ENCODE results near the gene FASTK. TPM values are rescaled to one million over a fixed set of nuclear protein-coding genes. Genes with fewer than 3 reads are reported as not detected.

FASTK gene
- total and polyA plus RNA-seq, 5 donors from 2014 or later: 39.5 to 92.4 (median 49.2) TPM

DNA sequence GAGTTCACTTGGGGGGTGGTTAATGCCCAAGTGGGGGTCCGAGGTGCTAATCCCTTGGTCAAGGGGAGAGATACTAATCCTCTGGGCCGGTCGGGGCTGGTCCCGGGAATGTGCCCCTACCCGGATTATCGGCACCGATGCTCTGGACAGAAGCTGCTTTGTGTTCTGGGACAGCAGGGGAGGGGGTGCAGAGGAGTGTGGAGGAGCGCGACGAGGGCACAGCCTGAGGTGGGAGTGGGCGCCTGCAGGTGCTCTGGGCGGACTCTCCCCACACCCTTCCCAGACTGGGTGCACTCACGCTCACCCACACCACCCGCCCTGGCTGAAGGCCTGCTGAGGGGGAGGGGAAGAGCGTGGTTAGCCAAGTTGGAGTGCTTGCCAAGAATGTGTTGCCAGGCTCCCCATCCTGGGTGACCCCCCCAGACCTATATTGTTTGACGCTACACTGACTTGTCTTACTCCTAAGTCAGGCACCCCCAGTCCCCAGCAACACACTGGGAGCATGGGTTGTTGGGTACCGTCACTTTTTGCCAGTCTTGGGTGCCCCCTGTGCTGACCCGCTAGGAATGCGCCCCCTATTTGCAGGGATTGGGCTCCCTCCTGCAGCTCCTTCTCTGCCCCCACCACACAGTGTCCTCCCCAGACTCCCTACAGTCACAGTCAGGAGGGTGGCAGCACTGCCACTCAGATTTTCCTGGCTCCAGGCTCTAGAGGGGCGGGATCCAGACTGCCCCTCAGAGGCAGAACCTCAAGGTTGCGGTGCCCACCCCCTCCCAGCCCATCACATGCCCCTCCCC, 20.0 kb downstream of the FASTK start:
- Mint-ChIP-seq H3K27me3 (no peaks in the 10 kb centered on the region), H3K36me3 (peaks cover 7% of the 10 kb centered on the region), H3K4me3 (peak overlapping the region; percentile 87 to 97 (median 91)), H3K4me1 (peaks cover 0 to 49% (median 12%) of the 10 kb centered on the region in 4 donors), H3K27ac (peak overlapping the region; percentile 20 to 93 (median 73)), H3K9me3 (peaks cover 0 to 1% (median 0%) of the 10 kb centered on the region in 7 donors)
- Histone ChIP-seq H3K27ac (ENCODE audit: insufficient read depth, low read length, poor library complexity, severe bottlenecking) (peak overlapping the region; percentile 88), H3K4me3 (ENCODE audit: low read depth, low read length) (peak overlapping the region; percentile 32), H3K36me3 (ENCODE audit: control insufficient read depth, insufficient read depth, low read length) (peaks cover 9% of the 10 kb centered on the region), H3K27me3 (ENCODE audit: control insufficient read depth, insufficient read depth, low read length) (no peaks in the 10 kb centered on the region), H3K4me1 (ENCODE audit: control insufficient read depth, insufficient read depth, low read length, poor library complexity, severe bottlenecking) (peaks cover 41% of the 10 kb centered on the region), H3K9me3 (ENCODE audit: control insufficient read depth in 2 of 2, low read length in 2 of 2) (no peaks in the 10 kb centered on the region)
- ATAC-seq (ENCODE audit: low read depth in 2 of 2) (no peak), DNase-seq (no peak)

DNA sequence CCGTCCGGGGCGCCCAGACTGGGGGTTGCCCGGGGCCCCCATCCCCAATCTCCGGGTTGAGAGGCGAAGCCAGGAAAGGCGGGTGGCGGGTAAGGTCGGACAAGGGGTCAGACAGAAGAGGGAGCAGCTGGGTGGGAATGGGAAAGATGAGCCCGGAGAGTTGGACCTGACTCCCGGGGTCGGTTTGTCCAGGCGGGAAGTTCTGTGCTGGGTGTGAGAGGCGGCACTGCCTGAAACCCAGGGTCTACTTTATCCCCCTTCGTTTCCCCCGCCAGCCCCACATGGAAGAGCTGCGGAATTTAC, 20.5 kb downstream of the FASTK start:
- H3K4me3 Mint-ChIP-seq: peak overlapping the region; percentile 87 to 97 (median 91)
- Histone ChIP-seq H3K9me3 (ENCODE audit: control insufficient read depth in 2 of 2, low read length in 2 of 2) (no peaks in the 10 kb centered on the region), H3K27me3 (ENCODE audit: control insufficient read depth, insufficient read depth, low read length) (no peaks in the 10 kb centered on the region), H3K4me1 (ENCODE audit: control insufficient read depth, insufficient read depth, low read length, poor library complexity, severe bottlenecking) (peaks cover 41% of the 10 kb centered on the region), H3K27ac (ENCODE audit: insufficient read depth, low read length, poor library complexity, severe bottlenecking) (peak overlapping the region; percentile 88), H3K36me3 (ENCODE audit: control insufficient read depth, insufficient read depth, low read length) (peaks cover 5% of the 10 kb centered on the region), H3K4me3 (ENCODE audit: low read depth, low read length) (peak overlapping the region; percentile 32)
- no peaks in the 10 kb centered on the region for H3K27me3 Mint-ChIP-seq
- H3K27ac Mint-ChIP-seq: peak overlapping the region in 2 of 3 donors; percentile 73 to 93
- ATAC-seq (ENCODE audit: low read depth in 2 of 2) (no peak), DNase-seq (no peak)
- peaks cover 3% of the 10 kb centered on the region for H3K36me3 Mint-ChIP-seq
- peaks cover 0 to 1% (median 0%) of the 10 kb centered on the region in 7 donors for H3K9me3 Mint-ChIP-seq
- H3K4me1 Mint-ChIP-seq: peaks cover 0 to 49% (median 12%) of the 10 kb centered on the region in 4 donors

DNA sequence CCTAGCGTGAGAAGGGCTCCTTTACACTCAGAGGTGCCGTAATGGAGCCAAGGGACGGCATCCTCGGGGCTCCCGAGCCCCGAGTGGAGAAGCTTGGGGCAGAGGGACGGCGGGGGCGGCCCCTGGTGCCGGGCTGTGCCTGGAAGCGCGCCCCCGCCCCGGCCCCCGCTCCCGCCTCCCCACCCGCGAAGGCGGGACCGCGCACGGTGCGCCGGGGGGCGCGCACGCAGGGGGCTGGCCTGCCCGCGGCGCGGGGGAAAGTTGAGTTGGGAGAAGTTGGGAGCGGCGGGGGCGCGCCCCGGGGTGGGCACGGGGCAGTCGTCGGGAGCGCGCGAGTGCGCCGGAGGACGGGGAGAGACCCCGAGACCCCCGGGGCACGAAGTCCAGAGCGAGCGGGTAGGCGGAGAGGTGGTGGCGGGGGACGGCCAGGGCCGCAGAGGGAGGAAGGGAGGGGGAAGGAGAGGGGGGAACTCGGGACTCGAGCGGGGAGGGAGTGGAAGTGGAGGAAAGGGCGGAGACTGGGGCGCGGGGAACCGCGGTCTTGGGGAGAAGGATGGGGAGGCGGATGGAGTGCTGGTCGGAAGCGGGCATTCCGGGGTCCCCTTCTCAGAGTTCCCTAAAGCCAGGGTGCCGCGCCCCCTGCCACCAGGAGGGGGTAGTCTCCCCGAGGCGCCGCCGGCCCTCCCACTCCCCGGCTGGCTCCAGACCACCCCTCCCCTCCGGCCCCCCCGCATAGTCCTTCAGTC, 21.1 kb downstream of the FASTK start, which contains the start of gene SLC4A2:
Gene SLC4A2 (plus strand): TSS at position 223 of the 746 bp plus-strand sequence. CDS start 2,399 bp downstream, outside the sequence.
- no peaks in the 10 kb centered on the region for H3K36me3 ChIP-seq (ENCODE audit: control insufficient read depth, insufficient read depth, low read length)
- peaks cover 0 to 1% (median 0%) of the 10 kb centered on the region in 7 donors for H3K9me3 Mint-ChIP-seq
- H3K9me3 ChIP-seq (ENCODE audit: control insufficient read depth in 2 of 2, low read length in 2 of 2): no peaks in the 10 kb centered on the region
- DNase-seq (peak; percentile 65 to 73 (median 65)), ATAC-seq (ENCODE audit: low read depth in 2 of 2) (peak in 1 of 2 donors; percentile 13)
- no peaks in the 10 kb centered on the region for H3K27me3 ChIP-seq (ENCODE audit: control insufficient read depth, insufficient read depth, low read length)
- peak within 1 kb of the TSS; percentile 86 for H3K4me3 ChIP-seq (ENCODE audit: low read depth, low read length)
- H3K27ac ChIP-seq (ENCODE audit: insufficient read depth, low read length, poor library complexity, severe bottlenecking): peak within 1 kb of the TSS; percentile 88
- no peaks in the 10 kb centered on the region for H3K27me3 Mint-ChIP-seq
- peak within 1 kb of the TSS; percentile 89 to 97 (median 95) for H3K4me3 Mint-ChIP-seq
- peaks cover 3% of the 10 kb centered on the region for H3K36me3 Mint-ChIP-seq
- peaks cover 41% of the 10 kb centered on the region for H3K4me1 ChIP-seq (ENCODE audit: control insufficient read depth, insufficient read depth, low read length, poor library complexity, severe bottlenecking)
- H3K4me1 Mint-ChIP-seq: peaks cover 0 to 52% (median 13%) of the 10 kb centered on the region in 4 donors
- H3K27ac Mint-ChIP-seq: peak within 1 kb of the TSS; percentile 93 to 97 (median 96)

DNA sequence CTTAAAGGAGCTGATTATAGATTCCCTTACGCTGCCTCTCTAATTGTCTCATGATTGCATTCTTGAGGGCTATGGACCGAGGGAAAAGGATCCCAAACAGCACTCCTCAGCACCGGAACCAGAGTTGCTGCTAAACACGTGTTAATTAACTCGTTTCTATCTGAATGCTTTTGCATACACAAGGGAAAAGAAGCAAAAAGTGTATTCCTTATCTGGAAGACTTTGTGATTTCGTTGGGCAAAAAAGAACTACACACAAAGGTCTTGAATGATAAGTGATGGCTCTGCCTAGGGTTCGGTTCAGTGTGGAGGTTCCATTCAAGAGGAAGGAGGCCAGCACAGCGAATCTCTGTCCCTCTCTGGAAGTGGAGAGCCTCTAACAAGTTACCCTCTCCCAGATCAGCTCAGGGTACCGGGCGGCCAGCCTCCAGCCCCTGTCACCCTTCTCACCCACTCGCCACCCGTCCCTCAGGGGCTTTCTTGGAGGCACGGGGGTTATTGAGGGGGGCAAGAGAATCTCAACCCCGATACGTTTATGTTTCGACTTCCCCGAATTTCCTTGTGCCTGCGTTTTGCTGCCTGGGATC, 21.7 kb downstream of the FASTK start:
- H3K9me3 Mint-ChIP-seq: peaks cover 0 to 1% (median 0%) of the 10 kb centered on the region in 7 donors
- Histone ChIP-seq H3K27ac (ENCODE audit: insufficient read depth, low read length, poor library complexity, severe bottlenecking) (peak overlapping the region; percentile 88), H3K4me1 (ENCODE audit: control insufficient read depth, insufficient read depth, low read length, poor library complexity, severe bottlenecking) (peaks cover 41% of the 10 kb centered on the region), H3K36me3 (ENCODE audit: control insufficient read depth, insufficient read depth, low read length) (no peaks in the 10 kb centered on the region), H3K4me3 (ENCODE audit: low read depth, low read length) (peak overlapping the region; percentile 86), H3K9me3 (ENCODE audit: control insufficient read depth in 2 of 2, low read length in 2 of 2) (no peaks in the 10 kb centered on the region), H3K27me3 (ENCODE audit: control insufficient read depth, insufficient read depth, low read length) (no peaks in the 10 kb centered on the region)
- H3K27ac Mint-ChIP-seq: peak overlapping the region; percentile 93 to 97 (median 96)
- H3K4me1 Mint-ChIP-seq: peaks cover 0 to 52% (median 13%) of the 10 kb centered on the region in 4 donors
- H3K4me3 Mint-ChIP-seq: peak overlapping the region; percentile 89 to 97 (median 95)
- H3K36me3 Mint-ChIP-seq: peaks cover 6% of the 10 kb centered on the region
- DNase-seq: peak in 2 of 3 donors; percentile 26 to 43
- H3K27me3 Mint-ChIP-seq: no peaks in the 10 kb centered on the region
- ATAC-seq (ENCODE audit: low read depth in 2 of 2): no peak

DNA sequence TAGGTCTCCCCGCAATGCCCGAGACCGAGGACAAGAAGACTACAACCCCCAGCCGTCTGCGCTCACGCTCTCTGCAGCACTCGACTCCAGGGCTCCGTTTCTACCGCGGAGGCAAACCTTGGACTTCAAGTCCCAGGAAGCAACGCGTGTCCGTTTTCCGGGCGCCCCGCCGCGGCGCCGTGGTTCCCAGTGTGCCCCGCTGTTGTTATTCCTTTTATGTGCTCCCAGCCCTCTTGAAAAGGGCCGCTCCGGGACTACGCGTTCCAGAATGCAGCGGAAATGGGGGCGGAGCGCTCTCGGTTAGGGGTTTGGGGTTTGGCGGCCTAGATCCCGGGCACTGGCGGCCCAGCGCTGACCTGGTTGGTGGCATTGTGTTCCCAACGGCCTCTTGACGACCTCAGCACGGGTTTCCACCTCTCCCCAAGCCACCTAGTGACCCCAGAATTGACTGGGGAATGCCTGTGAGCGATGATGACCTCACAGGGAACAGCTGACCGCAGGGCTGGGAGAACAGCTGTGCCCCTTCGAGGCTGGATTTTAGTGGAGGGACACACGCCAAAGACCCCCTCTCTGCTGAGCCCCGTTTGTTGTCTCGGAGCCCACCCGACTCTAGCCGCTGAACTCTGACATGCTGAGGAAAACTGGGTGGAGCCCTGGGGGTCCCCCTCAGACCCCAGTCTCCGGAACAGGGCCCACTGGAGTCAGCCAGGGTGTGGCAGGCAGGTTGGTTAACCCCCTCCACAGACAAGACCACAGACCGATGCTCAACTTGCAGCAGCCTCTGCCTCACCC, 22.4 kb downstream of the FASTK start:
- H3K9me3 Mint-ChIP-seq: peaks cover 0 to 1% (median 0%) of the 10 kb centered on the region in 7 donors
- H3K27ac ChIP-seq (ENCODE audit: insufficient read depth, low read length, poor library complexity, severe bottlenecking): peak overlapping the region; percentile 88
- H3K4me1 ChIP-seq (ENCODE audit: control insufficient read depth, insufficient read depth, low read length, poor library complexity, severe bottlenecking): peaks cover 42% of the 10 kb centered on the region
- peak overlapping the region; percentile 86 for H3K4me3 ChIP-seq (ENCODE audit: low read depth, low read length)
- peaks cover 6% of the 10 kb centered on the region for H3K36me3 Mint-ChIP-seq
- DNase-seq (peak; percentile 97 to 100 (median 98)), ATAC-seq (ENCODE audit: low read depth in 2 of 2) (peak; percentile 96 to 97)
- H3K27ac Mint-ChIP-seq: peak overlapping the region; percentile 93 to 97 (median 96)
- H3K27me3 ChIP-seq (ENCODE audit: control insufficient read depth, insufficient read depth, low read length): no peaks in the 10 kb centered on the region
- no peaks in the 10 kb centered on the region for H3K27me3 Mint-ChIP-seq
- peaks cover 0 to 56% (median 13%) of the 10 kb centered on the region in 4 donors for H3K4me1 Mint-ChIP-seq
- H3K4me3 Mint-ChIP-seq: peak overlapping the region; percentile 89 to 97 (median 95)
- H3K36me3 ChIP-seq (ENCODE audit: control insufficient read depth, insufficient read depth, low read length): no peaks in the 10 kb centered on the region
- H3K9me3 ChIP-seq (ENCODE audit: control insufficient read depth in 2 of 2, low read length in 2 of 2): no peaks in the 10 kb centered on the region

DNA sequence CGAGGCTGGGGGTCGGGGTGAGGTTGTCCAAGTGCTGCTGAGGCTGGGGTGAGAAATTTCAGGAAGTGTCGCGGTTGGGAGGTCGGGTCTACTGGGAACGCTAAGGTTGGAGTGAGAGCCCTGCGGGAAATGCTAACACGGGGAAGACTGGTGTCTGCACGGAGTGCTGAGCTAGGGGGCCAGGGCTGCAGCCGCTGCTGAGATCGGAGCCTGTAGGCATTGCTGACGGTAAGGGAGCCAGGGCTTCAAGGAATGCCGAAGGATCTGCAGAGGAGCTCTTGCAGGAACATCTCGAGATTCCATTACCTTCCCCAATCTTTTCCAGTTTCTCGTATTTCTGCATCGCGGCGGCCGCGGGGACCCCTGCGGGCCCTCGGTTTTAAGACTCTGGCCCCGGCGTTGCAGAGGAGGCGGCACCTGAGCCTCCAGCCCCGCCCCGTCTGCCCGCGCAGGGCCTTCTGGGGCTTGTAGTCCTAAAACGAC, 23.1 kb downstream of the FASTK start, which contains the start of gene CDK5:
Gene CDK5 (minus strand): TSS at position 392 of the 483 bp plus-strand sequence. CDS start 49 bp downstream, at position 343.
- Mint-ChIP-seq H3K4me1 (peaks cover 0 to 63% (median 15%) of the 10 kb centered on the region in 4 donors), H3K4me3 (peak within 1 kb of the TSS; percentile 89 to 97 (median 95)), H3K27me3 (no peaks in the 10 kb centered on the region), H3K36me3 (peaks cover 10% of the 10 kb centered on the region), H3K9me3 (peaks cover 0 to 1% (median 0%) of the 10 kb centered on the region in 7 donors), H3K27ac (peak within 1 kb of the TSS; percentile 93 to 97 (median 96))
- H3K4me3 ChIP-seq (ENCODE audit: low read depth, low read length): peak within 1 kb of the TSS; percentile 92
- peaks cover 46% of the 10 kb centered on the region for H3K4me1 ChIP-seq (ENCODE audit: control insufficient read depth, insufficient read depth, low read length, poor library complexity, severe bottlenecking)
- ATAC-seq (ENCODE audit: low read depth in 2 of 2) (no peak), DNase-seq (no peak)
- H3K36me3 ChIP-seq (ENCODE audit: control insufficient read depth, insufficient read depth, low read length): no peaks in the 10 kb centered on the region
- no peaks in the 10 kb centered on the region for H3K9me3 ChIP-seq (ENCODE audit: control insufficient read depth in 2 of 2, low read length in 2 of 2)
- H3K27ac ChIP-seq (ENCODE audit: insufficient read depth, low read length, poor library complexity, severe bottlenecking): peak within 1 kb of the TSS; percentile 88
- H3K27me3 ChIP-seq (ENCODE audit: control insufficient read depth, insufficient read depth, low read length): no peaks in the 10 kb centered on the region
